B cell (primary cell): Measurements from ENCODE around the gene AUP1. TPM values are rescaled to one million over a fixed set of nuclear protein-coding genes. Genes with fewer than 3 reads are reported as not detected.
A peak's percentile ranks its signal among the peaks of the same experiment; 100 is the strongest.

ENCODE experiments used
- ATAC-seq: fragments of 200-7000 bp; cut with Tn5 transposase; one replicate; pipeline ENCODE4 v1.10.0; 2021; ENCODE audit warnings: low read depth, mild to moderate bottlenecking, moderate number of reproducible peaks, moderate library complexity
- CTCF ChIA-PET: fragments of 350-600 bp; sonication (Branson Sonifier 250); formaldehyde crosslinking; loops from one replicate; lab custom pipeline; 2021; ENCODE audit warnings: antibody characterized with exemption, inconsistent platforms; lab: Charles Lee
- POLR2A ChIA-PET: fragments of 350-600 bp; sonication (Branson Sonifier 250); formaldehyde crosslinking; loops from one replicate; lab custom pipeline; 2021; ENCODE audit warnings: antibody characterized with exemption; lab: Charles Lee
- DNase-seq: peaks from one replicate; pipeline ENCODE4 v3.0.0; 2013
- H2AFZ ChIP-seq: 2 replicates; pipeline ENCODE4 v1.6.1; 2012; ENCODE audit warnings: mild to moderate bottlenecking, low read depth, low read length; ENCODE audit not compliant: insufficient read depth, poor library complexity, severe bottlenecking
- H3K27ac ChIP-seq, 2 donors: 1 replicate in 1 of 2; 2 replicates in 1 of 2; pipeline ENCODE4 v1.5.1; 2012 to 2013; ENCODE audit warnings: low read length in 2 of 2, mild to moderate bottlenecking in 2 of 2, moderate library complexity in 1 of 2
- H3K27me3 ChIP-seq, 4 experiments: fragments of 200-600 bp in 1 of 4; sonication (generic) in 1 of 4; replicated peaks in 1 of 4; 1 replicate in 2 of 4; 2 replicates in 2 of 4; pipeline versions ENCODE4 v1.6.1 to v1.7.0; 2013 to 2016; ENCODE audit warnings: low read length in 3 of 4, mild to moderate bottlenecking in 2 of 4, mixed read lengths in 1 of 4, moderate library complexity in 1 of 4; ENCODE audit not compliant: insufficient read depth in 4 of 4, control insufficient read depth in 3 of 4; ENCODE audit errors: control extremely low read depth in 1 of 4
- H3K36me3 ChIP-seq, 2 experiments: replicated peaks in 1 of 2; 1 replicate in 1 of 2; 2 replicates in 1 of 2; pipeline versions ENCODE4 v1.6.1 to v1.7.1; 2013; ENCODE audit warnings: low read length in 1 of 2; ENCODE audit not compliant: insufficient read depth in 2 of 2, control insufficient read depth in 1 of 2; ENCODE audit errors: control extremely low read depth in 1 of 2, extremely low read depth in 1 of 2
- H3K4me1 ChIP-seq, 2 donors: fragments of 200-600 bp in 1 of 2; sonication (generic) in 1 of 2; 1 replicate in 1 of 2; 2 replicates in 1 of 2; pipeline versions ENCODE4 v1.5.1 to v1.6.1; 2013 to 2017; ENCODE audit warnings: low read length in 2 of 2; ENCODE audit not compliant: control insufficient read depth in 2 of 2, insufficient read depth in 2 of 2
- H3K4me2 ChIP-seq: replicated peaks from 2 replicates; pipeline ENCODE3; 2012; ENCODE audit warnings: mild to moderate bottlenecking, low read depth, low read length; ENCODE audit not compliant: poor library complexity, severe bottlenecking
- H3K4me3 ChIP-seq, 5 experiments: fragments of 200-600 bp in 1 of 5; sonication (generic) in 1 of 5; 1 replicate in 3 of 5; 2 replicates in 2 of 5; pipeline versions ENCODE4 v1.5.1 to v1.7.0; 2011 to 2016; ENCODE audit warnings: low read length in 4 of 5, mild to moderate bottlenecking in 4 of 5, low read depth in 2 of 5, control low read depth in 1 of 5, moderate library complexity in 1 of 5; ENCODE audit not compliant: insufficient read depth in 1 of 5; ENCODE audit errors: control extremely low read depth in 1 of 5, extremely low read depth in 1 of 5
- H3K79me2 ChIP-seq: fragments of 200-600 bp; sonication (generic); one replicate; pipeline ENCODE4 v1.6.0; 2016; ENCODE audit warnings: low read length; ENCODE audit not compliant: control insufficient read depth, insufficient read depth
- H3K9ac ChIP-seq: fragments of 200-600 bp; sonication (generic); 2 replicates; pipeline ENCODE4 v1.6.1; 2017; ENCODE audit warnings: mild to moderate bottlenecking, low read length, moderate library complexity
- H3K9me3 ChIP-seq, 3 donors: one replicate each; pipeline versions ENCODE4 v1.6.1 to v1.7.1; 2013; ENCODE audit warnings: low read length in 2 of 3; ENCODE audit not compliant: control insufficient read depth in 2 of 3, insufficient read depth in 1 of 3; ENCODE audit errors: control extremely low read depth in 1 of 3
- H4K20me1 ChIP-seq: 2 replicates; pipeline ENCODE4 v1.6.0; 2012; ENCODE audit warnings: mild to moderate bottlenecking, low read length; ENCODE audit not compliant: insufficient read depth, control insufficient read depth, poor library complexity, severe bottlenecking
- H3K27ac Mint-ChIP-seq: one replicate; pipeline ENCODE4 v1.8.0; 2021; ENCODE audit warnings: mixed read lengths
- H3K27me3 Mint-ChIP-seq: one replicate; pipeline ENCODE4 v1.8.0; 2021; ENCODE audit warnings: mixed read lengths
- H3K4me1 Mint-ChIP-seq: one replicate; pipeline ENCODE4 v1.8.0; 2021; ENCODE audit warnings: mixed read lengths
- H3K4me3 Mint-ChIP-seq: one replicate; pipeline ENCODE4 v1.8.0; 2021; ENCODE audit warnings: mixed read lengths
- H3K9me3 Mint-ChIP-seq: one replicate; pipeline ENCODE4 v1.8.0; 2022; ENCODE audit warnings: mixed read lengths; ENCODE audit not compliant: insufficient read depth
- CTCF ChIP-seq: fragments of 200-600 bp; IDR thresholded peaks from one replicate; pipeline ENCODE4 v1.8.0; 2022; ENCODE audit warnings: antibody characterized with exemption, mild to moderate bottlenecking
- EZH2 ChIP-seq: IDR thresholded peaks from 2 replicates; pipeline ENCODE4 v1.6.1; 2012; ENCODE audit warnings: borderline replicate concordance, low read depth, mild to moderate bottlenecking, moderate library complexity, low read length; ENCODE audit not compliant: insufficient read depth, poor library complexity, severe bottlenecking
- WGBS: methylation state at CpG from one replicate; pipeline ENCODE4 v1.1.5; 2013; ENCODE audit warnings: missing lambda C conversion rate; ENCODE audit not compliant: insufficient coverage; 5-methylcytosine and 5-hydroxymethylcytosine counted together
- intact Hi-C: fragments of 100-400 bp; cut with micrococcal nuclease; formaldehyde crosslinking; loops from one replicate; pipeline ENCODE4 v1.10.0; 2022
- polyA plus RNA-seq: library from polyadenylated mRNA; depleted of rRNA; stranded (reverse); fragments of >200 nt; gene quantifications from 2 replicates; pipeline ENCODE4 v1.2.3, GENCODE V29; 2012
- total RNA-seq, 2 donors: library from RNA; stranded (reverse); fragments of 120-200 nt in 1 of 2; gene quantifications; 1 replicate in 1 of 2; 2 replicates in 1 of 2; pipeline versions ENCODE4 v1.2.3 to v1.2.4, GENCODE V29; 2013 to 2022

AUP1 gene
- total and polyA plus RNA-seq, 2 donors (not counting 1 experiment from before 2014, with no cell fraction given) = 201 to 525 TPM

- Histone ChIP-seq H3K4me2 (no peak overlapping the region), H3K79me2 (peaks cover 2% of the 10 kb centered on the region), H2AFZ (no peak overlapping the region), H3K4me3 (no peak overlapping the region), H3K36me3 (peaks cover 0 to 10% of the 10 kb centered on the region in 2 experiments), H3K4me1 (peaks cover 55 to 56% of the 10 kb centered on the region in 2 donors), H3K9me3 (peaks cover 0 to 31% (median 0%) of the 10 kb centered on the region in 3 donors), H3K9ac (no peak overlapping the region), H4K20me1 (no peaks in the 10 kb centered on the region), H3K27me3 (peaks cover 0 to 89% (median 38%) of the 10 kb centered on the region in 4 experiments), H3K27ac (no peak overlapping the region)
- no peak for TF ChIP-seq CTCF
- no peak for TF ChIP-seq EZH2
- Mint-ChIP-seq H3K27me3 (peaks cover 65% of the 10 kb centered on the region), H3K4me3 (peak overlapping the region; percentile 86), H3K4me1 (peaks cover 67% of the 10 kb centered on the region), H3K9me3 (no peaks in the 10 kb centered on the region), H3K27ac (no peak overlapping the region)
- intact Hi-C loops = no loop called here
- no peak for ATAC-seq
- POLR2A ChIA-PET = interaction anchor here (1.5 kb wide), 1 partner anchor 19 kb away, joined by 8 read pairs; the partner anchor contains the start of genes CCDC142 and TTC31
- CTCF ChIA-PET = interaction anchor here (0.8 to 3.0 kb wide), 7 partner anchors 8 to 87 kb away, joined by 3 to 16 read pairs (median 4); partner anchors contain the start of genes CCDC142 and TTC31
- WGBS = 80% methylated on average over 17 of the region's 18 CpGs
- no peak for DNase-seq
Measured at GRCh38 chr2:74501335-74502071, 28.0 kb downstream of the AUP1 start.

GRCh38 chr2:74500578-74500946 is 28.9 kb downstream of the AUP1 start:
- Histone ChIP-seq H4K20me1 (no peaks in the 10 kb centered on the region), H3K9me3 (peaks cover 0 to 31% (median 0%) of the 10 kb centered on the region in 3 donors), H3K27me3 (peaks cover 0 to 84% (median 38%) of the 10 kb centered on the region in 4 experiments), H3K36me3 (peaks cover 0 to 6% of the 10 kb centered on the region in 2 experiments), H3K4me2 (no peak overlapping the region), H3K9ac (no peak overlapping the region), H3K4me1 (peaks cover 49 to 54% of the 10 kb centered on the region in 2 donors), H3K79me2 (no peaks in the 10 kb centered on the region), H2AFZ (no peak overlapping the region), H3K4me3 (no peak overlapping the region), H3K27ac (no peak overlapping the region)
- Mint-ChIP-seq H3K9me3 (no peaks in the 10 kb centered on the region), H3K4me3 (no peak overlapping the region), H3K4me1 (peaks cover 61% of the 10 kb centered on the region), H3K27me3 (peaks cover 65% of the 10 kb centered on the region), H3K27ac (no peak overlapping the region)
- ChIA-PET CTCF (interaction anchor here (0.6 to 3.0 kb wide), 6 partner anchors 9 to 86 kb away, joined by 3 to 16 read pairs (median 6); partner anchors contain the start of genes CCDC142 and TTC31), POLR2A (interaction anchor here (1.5 kb wide), 1 partner anchor 18 kb away, joined by 8 read pairs; the partner anchor contains the start of genes CCDC142 and TTC31)
- no peak for DNase-seq
- no peak for ATAC-seq
- TF ChIP-seq CTCF (no peak), EZH2 (no peak)
- intact Hi-C loops = no loop called here
